SK-N-SH treated with all-trans-retinoic acid at 6 μM for 48 hours (cell line): ENCODE measurements around the gene LTBP2.

Experiments
- ATAC-seq: fragments of 200-7000 bp; cut with Tn5 transposase; 3 replicates; pipeline ENCODE4 v1.9.1; 2020; ENCODE audit warnings: mild to moderate bottlenecking, moderate library complexity
- ARNTL ChIP-seq: fragments of 450-650 bp; formaldehyde crosslinking; IDR thresholded peaks from 2 replicates; pipeline ENCODE4 v1.5.0; 2020; ENCODE audit warnings: low read depth, mild to moderate bottlenecking, moderate library complexity, borderline replicate concordance
- CREB5 ChIP-seq: fragments of 250-450 bp; sonication (Bioruptor Pico); IDR thresholded peaks from 2 replicates; pipeline ENCODE4 v1.5.1; 2020; ENCODE audit warnings: low read depth, mild to moderate bottlenecking, moderate library complexity
- CSDC2 ChIP-seq: fragments of 250-450 bp; sonication (Bioruptor Pico); IDR thresholded peaks from 2 replicates; pipeline ENCODE4 v1.5.0; 2020; ENCODE audit warnings: mild to moderate bottlenecking, moderate library complexity
- CSRNP3 ChIP-seq: fragments of 250-450 bp; sonication (Bioruptor Pico); IDR thresholded peaks from 2 replicates; pipeline ENCODE4 v1.5.1; 2021; ENCODE audit warnings: mild to moderate bottlenecking, moderate library complexity
- GLIS3 ChIP-seq: fragments of 250-450 bp; sonication (Bioruptor Pico); IDR thresholded peaks from 2 replicates; pipeline ENCODE4 v1.5.0; 2020; ENCODE audit warnings: mild to moderate bottlenecking, moderate library complexity
- ISL1 ChIP-seq: fragments of 250-450 bp; sonication (Bioruptor Pico); IDR thresholded peaks from 2 replicates; pipeline ENCODE4 v2.1.2; 2022; ENCODE audit warnings: mild to moderate bottlenecking, moderate library complexity
- OSR1 ChIP-seq: fragments of 250-450 bp; sonication (Bioruptor Pico); IDR thresholded peaks from 2 replicates; pipeline ENCODE4 v1.8.0; 2022; ENCODE audit warnings: moderate library complexity, mild to moderate bottlenecking, inconsistent platforms
- PATZ1 ChIP-seq: fragments of 250-450 bp; sonication (Bioruptor Pico); IDR thresholded peaks from 2 replicates; pipeline ENCODE4 v1.8.0; 2020; ENCODE audit warnings: mild to moderate bottlenecking, moderate library complexity, borderline replicate concordance
- POU6F1 ChIP-seq: fragments of 250-450 bp; sonication (Bioruptor Pico); IDR thresholded peaks from 2 replicates; pipeline ENCODE4 v1.8.0; 2021; ENCODE audit warnings: low read depth, mild to moderate bottlenecking, moderate library complexity, borderline replicate concordance
- PPARA ChIP-seq: fragments of 250-450 bp; sonication (Bioruptor Pico); IDR thresholded peaks from 2 replicates; pipeline ENCODE4 v1.5.0; 2020; ENCODE audit warnings: mild to moderate bottlenecking, borderline replicate concordance
- RARB ChIP-seq: fragments of 250-450 bp; sonication (Bioruptor Pico); IDR thresholded peaks from 2 replicates; pipeline ENCODE4 v1.8.0; 2021; ENCODE audit warnings: mild to moderate bottlenecking, moderate library complexity
- SNAI2 ChIP-seq: fragments of 250-450 bp; sonication (Bioruptor Pico); IDR thresholded peaks from 2 replicates; pipeline ENCODE4 v1.5.0; 2020; ENCODE audit warnings: mild to moderate bottlenecking, moderate library complexity
- TCF4 ChIP-seq: fragments of 250-450 bp; sonication (Bioruptor Pico); IDR thresholded peaks from 2 replicates; pipeline ENCODE4 v1.8.0; 2021; ENCODE audit warnings: mild to moderate bottlenecking, moderate library complexity, borderline replicate concordance
- TOX ChIP-seq: fragments of 250-450 bp; sonication (Bioruptor Pico); IDR thresholded peaks from 2 replicates; pipeline ENCODE4 v1.8.0; 2021; ENCODE audit warnings: mild to moderate bottlenecking, moderate library complexity, borderline replicate concordance
- TSHZ2 ChIP-seq: fragments of 250-450 bp; sonication (Bioruptor Pico); IDR thresholded peaks from 2 replicates; pipeline ENCODE4 v1.5.0; 2020; ENCODE audit warnings: mild to moderate bottlenecking, moderate library complexity
- ZC3H10 ChIP-seq: fragments of 250-450 bp; sonication (Bioruptor Pico); IDR thresholded peaks from 2 replicates; pipeline ENCODE4 v1.5.1; 2021; ENCODE audit warnings: mild to moderate bottlenecking, moderate library complexity
- ZFP30 ChIP-seq: fragments of 450-650 bp; formaldehyde crosslinking; IDR thresholded peaks from 2 replicates; pipeline ENCODE4 v1.5.0; 2022; ENCODE audit warnings: mild to moderate bottlenecking, moderate library complexity
- ZNF565 ChIP-seq: fragments of 450-650 bp; formaldehyde crosslinking; conservative IDR thresholded peaks from 2 replicates; pipeline ENCODE4 v1.5.0; 2020; ENCODE audit warnings: low read depth, mild to moderate bottlenecking, moderate library complexity
- ZNF70 ChIP-seq: fragments of 450-650 bp; formaldehyde crosslinking; IDR thresholded peaks from 2 replicates; pipeline ENCODE4 v1.5.0; 2020; ENCODE audit warnings: mild to moderate bottlenecking, moderate library complexity
- ZNF8 ChIP-seq: fragments of 450-650 bp; formaldehyde crosslinking; IDR thresholded peaks from 2 replicates; pipeline ENCODE4 v1.5.0; 2020; ENCODE audit warnings: mild to moderate bottlenecking, moderate library complexity

LTBP2 gene

GRCh38 chr14:74508844-74509428 is 103.1 kb downstream of the LTBP2 start:
- no peak; the same call in 2 of the 3 replicates for ATAC-seq
- TF ChIP-seq RARB (no peak), TCF4 (CRISPR knock-in tag) (no peak), PATZ1 (CRISPR knock-in tag) (no peak), ZC3H10 (no peak), ZNF565 (CRISPR knock-in tag) (no peak), POU6F1 (CRISPR knock-in tag) (no peak), CREB5 (CRISPR knock-in tag) (no peak), GLIS3 (CRISPR knock-in tag) (no peak)
- TF ChIP-seq, all 23 proteins: peak for 0

- ATAC-seq: peak; percentile 62
- no peak for TF ChIP-seq PATZ1 (CRISPR knock-in tag)
- TF ChIP-seq ARNTL (CRISPR knock-in tag): no peak
- no peak for TF ChIP-seq ISL1 (CRISPR knock-in tag)
- TF ChIP-seq RARB: no peak
- no peak for TF ChIP-seq TOX (CRISPR knock-in tag)
- TF ChIP-seq TCF4 (CRISPR knock-in tag): no peak
- TF ChIP-seq TSHZ2 (CRISPR knock-in tag): no peak
- no peak for TF ChIP-seq ZNF70
- no peak for TF ChIP-seq ZNF8 (CRISPR knock-in tag)
- TF ChIP-seq POU6F1 (CRISPR knock-in tag): no peak
- no peak for TF ChIP-seq ZFP30 (CRISPR knock-in tag)
- no peak for TF ChIP-seq SNAI2 (CRISPR knock-in tag)
- TF ChIP-seq CSRNP3 (CRISPR knock-in tag): no peak
- TF ChIP-seq CSDC2 (CRISPR knock-in tag): no peak
- no peak for TF ChIP-seq ZNF565 (CRISPR knock-in tag)
- no peak for TF ChIP-seq CREB5 (CRISPR knock-in tag)
- no peak for TF ChIP-seq OSR1 (CRISPR knock-in tag)
- no peak for TF ChIP-seq PPARA (CRISPR knock-in tag)
These were observed 103.7 kb downstream of the LTBP2 start for GRCh38 chr14:74508292-74508731.
